GM21825 (cell line): ENCODE measurements around the gene TEAD4.
"Not testable (repeated sequence)": the region's sequence is repeated elsewhere in the genome, so short reads cannot be mapped to it uniquely, and the experiment has no call there.

Source experiments
- ATAC-seq: cut with Tn5 transposase; IDR thresholded peaks from one replicate; pipeline ENCODE4 v1.9.1; 2021; ENCODE audit warnings: mild to moderate bottlenecking, moderate library complexity; ENCODE audit not compliant: unreplicated experiment

Gene TEAD4

DNA sequence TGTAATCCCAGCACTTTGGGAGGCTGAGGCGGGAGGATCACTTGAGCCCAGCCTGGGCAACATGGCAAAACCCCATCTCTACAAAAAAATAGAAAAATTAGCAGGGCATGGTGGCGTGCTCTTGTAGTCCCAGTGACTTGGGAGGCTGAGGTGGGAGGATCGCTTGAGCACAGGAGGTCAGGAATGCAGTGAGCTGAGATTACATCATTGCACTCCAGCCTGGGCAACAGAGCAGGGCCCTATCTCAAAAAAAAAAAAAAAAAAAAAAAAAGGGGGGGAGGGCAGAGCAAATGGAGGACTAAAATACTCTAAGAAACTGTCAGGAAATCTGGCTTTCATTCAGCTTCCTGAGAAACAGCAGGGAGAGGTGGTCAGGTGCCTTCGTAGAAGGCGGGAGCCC, 86.3 kb downstream of the TEAD4 start:
- ATAC-seq, result no peak

DNA sequence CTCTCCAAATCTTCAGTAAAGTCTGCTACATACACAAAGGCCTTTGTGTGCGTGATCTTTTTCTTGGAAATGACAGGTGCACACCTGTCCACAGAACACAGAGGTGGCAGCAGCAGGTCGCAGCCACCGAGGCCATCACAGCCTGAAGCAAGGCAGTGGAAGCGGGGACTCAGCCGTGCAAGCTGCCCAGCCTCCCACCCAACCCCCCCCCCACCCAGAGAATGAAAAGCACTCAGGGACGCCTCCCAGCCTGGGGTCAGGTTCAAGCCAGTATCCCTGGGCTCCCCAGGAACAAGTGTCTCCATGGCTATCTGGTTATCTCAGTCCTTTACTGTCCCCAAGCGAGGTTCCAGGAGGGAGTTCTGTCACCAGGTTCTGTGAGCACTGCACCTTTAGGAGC, 86.8 kb downstream of the TEAD4 start:
- no peak for ATAC-seq

DNA sequence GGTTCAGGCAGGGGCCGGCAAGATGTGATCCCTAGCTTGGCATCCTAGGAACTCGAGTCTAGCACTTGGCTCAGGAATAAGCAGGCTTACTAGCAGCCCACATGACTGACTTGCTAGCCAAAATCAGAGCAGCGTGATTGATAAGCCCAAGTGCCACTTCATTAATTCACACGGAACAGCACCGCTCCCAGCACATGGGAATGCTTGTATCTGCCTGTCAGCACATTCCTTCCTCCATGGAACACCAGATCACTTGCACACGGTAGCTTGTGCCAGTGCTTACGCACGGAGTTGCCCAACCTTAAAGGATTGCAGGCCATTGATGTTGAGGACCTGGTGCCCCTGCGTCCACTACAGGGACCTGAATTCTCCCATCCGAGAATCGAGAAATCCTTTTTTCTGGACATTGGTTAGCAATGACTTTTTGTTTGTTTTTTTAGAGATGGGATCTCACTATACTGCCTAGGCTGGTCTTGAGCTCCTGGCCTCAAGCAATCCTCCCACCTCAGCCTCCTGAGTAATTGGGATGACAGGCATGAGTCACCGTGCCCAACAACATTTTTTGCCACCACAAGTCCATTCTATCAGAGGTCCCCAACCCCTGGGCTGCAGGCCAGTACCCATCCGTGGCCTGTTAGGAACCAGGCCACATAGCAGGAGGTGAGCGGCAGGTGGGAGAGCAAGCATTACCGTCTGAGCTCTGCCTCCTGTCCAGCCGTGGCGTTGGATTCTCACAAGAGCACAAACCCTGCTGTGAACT, 87.4 kb downstream of the TEAD4 start:
- no peak for ATAC-seq

DNA sequence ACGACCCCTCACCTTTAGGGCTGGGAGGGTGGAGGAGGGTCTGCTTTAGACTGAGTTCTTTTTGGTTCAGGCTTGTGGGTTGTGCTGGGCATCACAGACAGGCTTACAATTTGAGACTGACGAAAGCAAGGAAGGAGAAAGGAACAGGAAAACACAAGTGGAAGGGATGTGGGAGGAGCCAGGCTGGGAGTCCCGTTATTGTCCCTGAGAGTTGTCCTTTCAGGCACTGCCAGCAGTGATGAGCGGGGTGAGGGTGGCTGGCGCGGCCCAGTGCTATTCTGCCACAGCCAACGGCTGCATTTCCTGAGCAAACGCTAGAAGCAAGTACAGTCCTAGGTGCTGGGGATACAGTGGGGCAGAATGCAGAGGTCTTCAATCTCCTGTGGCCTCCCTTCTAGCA, 88.8 kb downstream of the TEAD4 start:
- ATAC-seq, result no peak

DNA sequence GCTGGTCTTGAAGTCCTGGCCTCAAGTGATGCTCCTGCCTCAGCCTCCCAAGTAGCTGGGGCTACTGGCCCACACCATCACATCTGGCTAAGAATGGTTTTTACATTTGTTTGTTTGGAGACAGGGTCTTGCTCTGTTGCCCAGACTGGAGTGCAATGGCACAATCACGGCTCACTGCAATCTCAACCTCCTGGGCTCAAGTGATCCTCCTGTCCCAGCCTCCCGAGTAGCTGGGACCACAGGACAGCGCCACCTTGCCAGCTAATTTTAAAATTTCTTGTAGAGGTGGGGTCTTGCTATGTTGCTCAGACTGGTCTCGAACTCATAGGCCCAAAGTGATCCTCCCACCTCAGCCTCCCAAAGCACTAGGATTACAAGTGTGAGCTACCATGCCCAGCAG, 89.3 kb downstream of the TEAD4 start:
- ATAC-seq, result no peak

DNA sequence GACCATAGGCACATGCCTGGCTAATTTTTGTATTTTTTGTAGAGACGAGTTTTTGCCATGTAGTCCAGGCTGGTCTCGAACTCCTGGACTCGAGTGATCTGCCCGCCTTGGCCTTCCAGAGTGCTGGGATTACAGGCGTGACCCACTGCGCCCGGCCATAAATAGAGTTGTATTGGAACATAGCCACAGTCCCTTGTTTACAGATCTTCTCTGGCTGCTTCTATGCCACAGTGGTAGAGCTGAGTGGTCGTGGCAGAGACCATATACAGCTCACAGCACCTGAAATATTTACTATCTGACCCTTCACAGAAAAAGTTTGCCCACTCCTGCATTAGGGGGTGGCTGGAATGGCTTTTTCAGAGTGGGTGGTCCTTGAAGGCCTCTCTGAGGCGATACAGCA, 90.0 kb downstream of the TEAD4 start:
- no peak for ATAC-seq

- ATAC-seq, result peak; percentile 47
Measured at GRCh38 chr12:3049611-3050249, 90.5 kb downstream of the TEAD4 start.

DNA sequence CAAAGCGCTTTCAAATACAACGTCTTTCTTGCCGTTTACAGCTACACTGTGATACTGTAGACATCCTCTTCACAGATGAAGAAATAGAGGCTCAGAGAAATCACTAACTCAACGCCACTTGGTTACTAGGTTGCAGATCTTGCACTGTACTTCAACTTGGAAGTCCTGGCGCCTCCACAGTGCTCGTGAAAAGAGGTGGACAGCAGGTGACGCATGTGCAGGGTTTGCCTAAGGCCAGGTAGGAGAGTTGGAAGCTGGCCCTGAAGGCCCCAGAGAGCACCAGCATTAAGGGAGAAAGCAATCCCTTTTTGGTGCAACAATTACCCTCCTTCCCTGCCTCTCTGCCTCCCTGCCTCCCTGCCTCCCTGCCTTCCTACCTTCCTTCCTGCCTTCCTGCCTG, 95.2 kb downstream of the TEAD4 start:
- no peak for ATAC-seq

DNA sequence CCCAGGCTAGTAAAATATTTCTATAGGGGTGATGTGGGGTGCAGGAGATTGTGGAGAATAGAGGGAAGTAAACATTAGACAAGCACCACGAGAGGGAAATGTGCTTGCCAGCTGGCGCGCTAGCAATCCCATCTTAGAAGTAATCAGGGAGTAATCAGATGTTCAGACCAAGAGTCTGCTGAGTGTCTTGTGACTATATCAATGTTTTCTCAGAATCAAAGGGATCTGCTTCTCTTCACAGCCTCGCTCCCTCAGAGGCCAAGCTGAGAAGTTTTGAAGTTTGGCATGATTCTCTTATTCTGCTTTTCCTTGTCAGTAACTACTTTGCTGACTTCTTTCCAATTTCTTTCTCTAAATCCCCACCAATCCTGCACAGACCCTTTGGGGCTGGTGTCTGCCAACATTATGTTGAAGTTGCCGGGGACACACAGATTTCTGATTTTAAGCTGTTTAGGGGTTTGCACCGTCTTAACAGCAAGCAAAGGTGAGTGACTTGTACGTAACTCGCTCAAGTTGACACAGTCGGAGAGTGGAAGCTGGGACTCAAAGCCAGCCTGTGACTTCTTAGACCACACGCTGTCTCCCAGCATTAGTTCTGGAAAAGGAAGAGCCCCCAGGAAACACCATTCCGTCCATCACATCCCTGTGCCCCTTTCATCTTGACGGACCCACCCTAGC, 96.0 kb downstream of the TEAD4 start:
- ATAC-seq, result no peak

DNA sequence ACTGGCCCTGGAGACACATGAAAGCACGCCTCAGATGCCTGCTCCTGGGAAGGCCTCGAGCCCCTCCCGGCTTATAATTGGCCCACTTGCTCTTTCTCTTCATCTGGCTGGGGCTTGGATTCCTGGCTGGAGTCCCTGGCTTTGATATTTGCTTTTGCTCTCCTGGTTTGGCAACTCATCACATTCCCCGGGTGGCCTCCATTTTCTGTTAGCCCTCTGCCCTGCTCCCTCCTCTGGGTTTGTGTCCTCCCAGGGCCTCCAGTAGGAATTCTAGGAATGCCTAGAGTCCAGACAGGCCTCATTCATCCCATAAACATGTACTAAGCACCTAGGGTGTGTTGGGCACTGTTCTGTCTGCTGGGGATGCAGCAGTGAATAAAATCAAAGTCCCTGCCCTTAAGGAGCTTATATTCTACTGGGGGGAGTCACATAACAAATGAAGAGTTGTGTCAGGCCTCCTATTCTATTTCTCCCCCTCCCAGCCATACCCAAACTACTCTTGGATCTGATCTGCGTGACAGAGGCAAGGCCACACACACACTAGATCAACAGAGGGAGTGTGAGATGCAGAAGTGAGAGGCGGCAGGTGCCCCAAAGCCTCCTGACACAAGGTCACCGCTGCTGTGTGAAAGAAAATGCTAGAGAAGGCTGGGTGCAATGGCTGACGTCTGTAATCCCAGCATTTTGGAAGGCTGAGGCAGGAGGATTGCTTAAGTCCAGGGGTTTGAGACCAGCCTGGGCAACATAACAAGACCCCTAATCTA, 96.7 kb downstream of the TEAD4 start:
- no peak for ATAC-seq

GRCh38 chr12:3061059-3061458, 101.9 kb downstream of the TEAD4 start:
- ATAC-seq, result no peak

DNA sequence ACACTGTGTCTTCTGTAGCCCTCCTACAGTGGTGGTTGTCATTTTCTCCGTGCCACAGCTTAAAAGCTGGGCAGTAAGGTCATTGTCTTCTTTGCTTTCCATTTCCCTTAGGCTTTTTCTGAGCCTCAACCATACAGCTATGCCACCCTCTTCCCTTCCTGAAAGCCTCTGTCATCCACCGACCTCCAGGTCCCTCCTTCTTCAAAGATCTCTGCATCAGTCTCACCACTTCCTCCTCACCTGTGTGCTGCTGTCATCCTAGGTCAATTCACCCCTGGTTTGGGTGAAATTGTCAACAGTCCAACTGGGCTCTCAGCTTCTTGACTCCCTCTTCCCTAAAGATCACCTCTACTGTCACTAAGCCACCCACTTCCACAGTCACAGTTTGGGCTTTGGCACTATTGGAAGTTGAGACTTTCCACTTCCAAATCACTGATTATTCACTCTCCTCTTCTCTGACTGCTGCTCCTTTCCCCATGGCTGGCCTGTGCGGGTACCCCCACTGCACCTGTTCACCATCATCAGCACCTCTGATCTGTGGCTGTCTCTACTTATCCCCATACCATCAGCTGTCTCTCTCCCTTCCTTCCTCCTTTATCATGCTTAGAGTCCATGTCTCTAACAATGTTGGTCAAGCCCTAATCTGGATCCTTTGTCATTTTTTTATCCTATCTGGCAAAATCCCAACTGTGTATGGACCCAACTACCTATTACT, 102.5 kb downstream of the TEAD4 start:
- ATAC-seq, result no peak

- no peak for ATAC-seq
Measured at GRCh38 chr12:3065300-3065699, 106.1 kb downstream of the TEAD4 start.

DNA sequence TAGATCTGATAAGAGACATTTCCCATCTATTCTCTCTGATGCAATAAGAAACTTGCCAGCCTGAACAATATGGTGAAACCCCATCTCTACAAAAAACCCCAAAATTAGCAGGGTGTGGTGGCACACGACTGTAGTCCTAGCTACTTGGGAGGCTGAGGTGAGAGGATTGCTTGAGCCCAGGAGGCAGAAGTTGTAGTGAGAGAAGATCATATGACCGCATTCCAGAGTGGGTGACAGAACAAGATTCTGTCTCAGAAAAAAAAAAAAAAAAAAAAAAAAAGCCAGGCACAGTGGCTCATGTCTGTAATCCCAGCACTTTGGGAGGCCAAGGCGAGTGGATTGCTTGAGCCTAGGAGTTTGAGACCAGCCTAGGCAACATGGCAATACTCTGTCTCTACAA, 106.6 kb downstream of the TEAD4 start:
- not testable (repeated sequence) for ATAC-seq

- no peak for ATAC-seq
Measured at GRCh38 chr12:3069714-3070113, 110.5 kb downstream of the TEAD4 start.

DNA sequence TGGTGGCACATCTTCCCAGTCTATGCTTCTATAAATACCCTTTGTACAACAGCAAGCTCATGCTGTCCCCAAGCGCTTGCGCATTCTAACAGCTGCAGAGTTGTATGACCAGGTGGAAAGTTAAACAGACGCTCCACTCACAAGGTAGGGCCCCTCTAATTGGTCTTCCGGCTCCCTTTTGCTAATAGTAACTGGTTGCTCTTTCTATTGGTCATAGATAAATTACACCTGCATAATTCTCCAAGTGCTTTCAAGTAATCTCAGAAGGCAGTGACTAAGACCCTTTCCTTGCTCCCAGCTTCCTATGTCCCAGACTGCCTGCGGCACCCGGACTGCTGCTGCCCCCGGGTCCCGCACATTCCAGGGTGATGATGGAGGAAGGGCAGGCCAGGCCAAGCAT, 111.9 kb downstream of the TEAD4 start:
- ATAC-seq, result no peak

DNA sequence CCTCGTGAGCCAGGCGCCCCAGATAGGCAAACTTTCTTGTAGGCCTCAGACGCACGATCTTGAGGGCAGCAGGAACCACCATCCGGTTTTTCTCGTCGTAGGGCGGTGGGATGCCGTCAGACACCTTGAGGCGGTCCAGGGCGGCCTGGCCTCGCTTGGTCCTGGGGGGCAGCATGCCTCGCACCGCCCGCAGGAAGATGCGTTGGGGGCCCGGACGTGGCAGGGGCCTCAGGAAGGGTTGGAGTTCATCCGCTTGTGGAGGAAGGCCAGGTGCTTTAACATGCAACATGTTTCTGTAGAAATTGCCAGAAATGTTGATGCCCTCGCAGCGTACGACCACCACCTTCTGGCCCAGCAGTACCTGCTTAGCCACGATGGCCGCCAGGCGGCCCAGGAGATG, 112.5 kb downstream of the TEAD4 start:
- ATAC-seq, result no peak

DNA sequence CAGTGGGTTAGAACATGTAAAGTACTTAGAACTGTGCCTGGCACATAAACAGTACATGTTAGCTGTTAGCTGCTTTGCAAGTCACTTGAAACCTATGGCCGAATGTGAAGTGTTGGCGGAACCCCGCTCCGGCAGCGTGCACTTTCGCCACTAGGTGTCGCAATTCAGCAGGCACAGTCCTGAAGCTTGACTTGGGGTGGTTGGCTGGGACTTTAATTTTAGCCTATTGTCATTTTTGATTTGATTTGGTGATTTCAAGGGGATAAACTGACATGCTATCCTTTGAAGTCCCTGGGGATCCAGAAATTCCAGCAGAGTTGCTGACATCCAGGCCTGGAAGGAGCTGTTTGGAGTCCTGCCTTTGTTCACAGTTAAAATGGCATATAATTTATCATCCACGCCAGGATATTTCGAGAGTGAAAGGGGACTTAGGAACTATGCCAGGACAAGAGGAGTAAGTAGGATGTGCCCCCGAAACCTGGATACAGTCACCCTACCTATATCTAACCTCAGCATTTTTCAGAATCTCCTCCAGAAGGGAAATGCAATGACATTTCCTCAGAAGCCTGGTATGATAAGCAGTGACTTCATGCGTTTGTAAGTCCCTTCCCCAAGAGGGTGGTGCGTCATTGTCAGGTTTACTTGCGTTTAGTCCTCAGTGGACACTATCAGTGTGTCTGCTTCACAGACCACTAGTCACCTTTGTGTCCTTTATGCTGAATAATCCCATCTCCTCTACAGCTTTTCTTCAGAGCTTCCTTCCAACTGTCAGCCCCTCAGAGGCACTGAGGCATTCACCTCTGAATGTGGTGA, 114.4 kb downstream of the TEAD4 start:
- no peak for ATAC-seq

DNA sequence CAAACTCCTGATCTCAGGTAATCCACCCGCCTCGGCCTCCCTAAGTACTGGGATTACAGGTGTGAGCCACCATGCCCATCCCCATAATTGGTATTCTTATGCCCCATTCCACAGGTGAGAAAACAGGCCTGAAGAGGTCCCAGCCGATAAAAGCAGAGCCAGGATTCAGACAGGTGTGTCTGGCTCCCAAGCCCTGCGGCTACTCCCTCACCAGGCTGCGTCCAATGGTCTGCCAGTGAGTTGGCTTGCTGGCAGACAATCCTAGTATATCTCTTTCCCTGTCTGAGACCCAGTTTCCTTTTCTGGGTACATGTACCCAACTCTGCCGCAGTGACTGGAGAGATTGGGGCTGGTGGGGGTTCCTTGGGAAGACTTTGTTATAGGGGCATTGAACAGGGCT, 116.1 kb downstream of the TEAD4 start:
- ATAC-seq, result no peak
